Measurements from ENCODE around the gene BTBD9.
"Not testable (repeated sequence)": the region's sequence is repeated elsewhere in the genome, so short reads cannot be mapped to it uniquely, and the experiment has no call there.

Gene BTBD9

GRCh38 chr6:38350942-38351341 is 288.8 kb downstream of the BTBD9 start:
- no peak overlapping the region for H3K4me3 ChIP-seq (ENCODE audit: low read length)
- TF ChIP-seq CTCF (IDR thresholded peaks at IDR 0.05; ENCODE audit: insufficient read depth, low read depth, low read length, missing control alignments), result no peak
- no peak for DNase-seq (ENCODE audit: low read depth)

- TF ChIP-seq CTCF (IDR thresholded peaks at IDR 0.05; ENCODE audit: insufficient read depth, low read depth, low read length, missing control alignments), result no peak
- no peak for DNase-seq (ENCODE audit: low read depth)
- no peak overlapping the region for H3K4me3 ChIP-seq (ENCODE audit: low read length)
These were observed 289.5 kb downstream of the BTBD9 start for GRCh38 chr6:38350220-38350619.

- no peak for TF ChIP-seq CTCF (IDR thresholded peaks at IDR 0.05; ENCODE audit: insufficient read depth, low read depth, low read length, missing control alignments)
- no peak overlapping the region for H3K4me3 ChIP-seq (ENCODE audit: low read length)
- no peak for DNase-seq (ENCODE audit: low read depth)
These were observed 289.9 kb downstream of the BTBD9 start for GRCh38 chr6:38349795-38350194.

- TF ChIP-seq CTCF (IDR thresholded peaks at IDR 0.05; ENCODE audit: insufficient read depth, low read depth, low read length, missing control alignments), result no peak
- H3K4me3 ChIP-seq (ENCODE audit: low read length), result no peak overlapping the region
These were observed 290.5 kb downstream of the BTBD9 start for GRCh38 chr6:38349221-38349620.

GRCh38 chr6:38348371-38348770 is 291.4 kb downstream of the BTBD9 start:
- DNase-seq (ENCODE audit: low read depth), result no peak
- TF ChIP-seq CTCF (IDR thresholded peaks at IDR 0.05; ENCODE audit: insufficient read depth, low read depth, low read length, missing control alignments), result no peak
- H3K4me3 ChIP-seq (ENCODE audit: low read length), result no peak overlapping the region

More at GRCh38 chr6:38349221-38349620, 290.5 kb downstream of the BTBD9 start:
- DNase-seq (ENCODE audit: low read depth), result no peak

- not testable (repeated sequence) for DNase-seq (ENCODE audit: low read depth); H3K4me3 ChIP-seq (ENCODE audit: low read length)
These were observed 291.9 kb downstream of the BTBD9 start for GRCh38 chr6:38347829-38348228.

- peak; percentile 7 for DNase-seq (ENCODE audit: low read depth)
- H3K4me3 ChIP-seq (ENCODE audit: low read length), result no peak overlapping the region
- TF ChIP-seq CTCF (IDR thresholded peaks at IDR 0.05; ENCODE audit: insufficient read depth, low read depth, low read length, missing control alignments), result no peak
These were observed 293.2 kb downstream of the BTBD9 start for GRCh38 chr6:38346291-38347079.
